ENCODE results near the gene PROK1.

PROK1 gene

DNA sequence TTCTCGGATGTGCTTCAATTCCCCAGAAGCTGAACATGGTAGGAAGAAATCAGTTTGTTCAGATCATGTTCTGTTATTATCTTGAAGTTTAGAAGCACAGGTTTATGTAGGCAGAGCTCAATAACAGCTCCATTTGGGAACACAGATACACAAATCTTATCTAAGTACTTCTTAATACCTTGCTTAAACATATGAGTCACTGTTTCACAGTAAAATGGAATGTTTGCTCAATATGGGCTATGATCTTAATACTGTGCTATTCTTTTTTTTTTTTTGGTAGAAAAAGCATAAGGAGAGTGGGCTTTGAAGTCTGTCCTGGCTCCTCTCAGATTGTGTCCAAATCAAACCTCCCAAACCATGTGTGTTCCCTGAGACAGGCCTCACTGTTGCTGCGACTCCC is 13.4 kb downstream of the PROK1 start:
- no peak for DNase-seq (ENCODE audit: low read depth in 2 of 3, low spot score in 1 of 3)

DNA sequence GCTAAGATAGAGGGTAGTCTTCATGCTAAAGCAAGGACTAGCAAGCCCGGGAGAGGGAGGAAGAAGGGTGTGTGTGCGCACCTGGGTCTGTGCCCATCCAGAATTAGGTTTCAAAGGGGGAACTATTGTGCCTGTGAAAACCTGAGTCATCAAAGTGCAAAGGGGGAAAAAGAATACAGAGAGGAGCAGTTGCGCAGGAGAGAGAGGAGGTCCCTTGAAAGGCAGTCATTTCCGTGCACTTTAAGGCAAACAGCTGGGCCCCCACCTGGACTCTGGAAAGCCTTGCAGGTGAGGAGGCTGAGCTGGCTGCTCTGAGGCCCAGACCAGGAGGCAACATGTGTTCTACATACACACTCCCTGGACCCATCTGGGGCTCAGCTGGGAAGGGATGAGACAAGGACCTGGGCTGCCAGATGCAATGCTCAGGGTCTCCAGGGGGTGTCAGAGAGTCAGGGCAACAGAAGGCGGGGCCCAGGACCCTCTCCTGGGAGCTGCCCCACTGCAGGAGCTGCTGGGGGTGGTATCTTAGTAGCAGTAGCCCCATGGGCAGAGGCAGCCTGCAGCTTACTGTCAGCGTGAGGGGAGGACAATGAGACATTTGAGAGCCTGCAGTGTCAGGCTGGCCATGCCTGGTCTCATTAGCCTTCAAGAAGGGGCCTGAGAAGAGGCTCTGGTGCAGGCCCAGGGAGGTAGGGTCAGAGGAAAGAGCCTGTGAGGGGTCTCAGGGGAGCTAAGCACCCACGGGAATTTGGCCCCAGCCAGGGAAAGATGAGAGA is 14.3 kb downstream of the PROK1 start:
- DNase-seq (ENCODE audit: low read depth in 2 of 3, low spot score in 1 of 3): no peak

DNA sequence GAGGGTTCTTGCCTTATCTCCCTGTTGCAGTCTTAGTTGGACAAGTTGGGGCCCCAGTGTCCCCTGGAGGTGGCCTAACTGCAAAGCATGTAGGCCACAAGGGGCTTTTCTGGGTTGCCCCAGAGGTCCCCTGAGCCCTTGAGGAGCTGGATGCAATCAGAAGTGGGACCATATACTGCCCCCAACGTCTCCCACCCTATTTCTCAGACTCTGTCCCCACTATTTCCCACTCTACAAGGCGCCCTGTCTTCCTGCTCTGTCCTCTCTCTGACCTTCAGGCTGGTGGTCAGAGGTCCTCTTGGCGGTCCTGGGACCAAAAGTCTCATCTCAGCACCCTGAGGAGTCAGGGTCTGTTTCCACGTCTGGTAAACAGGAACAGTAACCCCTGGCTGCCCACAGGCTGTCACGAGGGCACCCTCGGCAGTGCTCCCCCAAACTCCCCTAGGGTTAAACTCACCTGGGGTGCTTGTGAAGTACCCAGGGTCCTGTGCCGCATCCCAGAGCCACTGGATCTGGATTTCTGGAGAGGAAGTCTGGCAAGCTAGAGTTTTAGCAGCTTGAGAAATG is 14.9 kb downstream of the PROK1 start:
- no peak for DNase-seq (ENCODE audit: low read depth in 2 of 3, low spot score in 1 of 3)

GRCh38 chr1:110466646-110467280 is 15.8 kb downstream of the PROK1 start:
- DNase-seq (ENCODE audit: low read depth in 2 of 3, low spot score in 1 of 3): no peak

- DNase-seq (ENCODE audit: low read depth in 2 of 3, low spot score in 1 of 3): no peak
Observed at GRCh38 chr1:110471131-110471530, 20.2 kb downstream of the PROK1 start.

DNA sequence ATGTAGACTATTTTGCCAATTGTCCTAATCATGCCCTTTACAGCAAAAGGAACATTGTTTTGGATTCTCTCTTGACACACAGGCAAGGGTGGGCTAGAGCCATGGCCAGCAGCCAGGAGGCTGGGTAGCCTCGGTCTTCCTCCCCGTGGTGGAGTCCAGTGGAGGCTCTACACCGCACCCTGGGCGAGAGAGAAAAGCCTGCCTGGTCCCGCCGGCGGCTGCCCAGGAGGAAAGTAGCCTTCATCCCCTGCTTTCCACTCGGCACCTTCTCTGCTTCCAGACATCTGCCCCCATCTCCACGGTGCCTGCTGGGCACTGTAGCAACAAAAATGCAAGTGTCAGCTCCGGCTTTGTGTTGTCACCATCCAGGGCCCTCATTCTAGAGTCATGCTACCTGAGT is 21.6 kb downstream of the PROK1 start:
- no peak for DNase-seq (ENCODE audit: low read depth in 2 of 3, low spot score in 1 of 3)

DNA sequence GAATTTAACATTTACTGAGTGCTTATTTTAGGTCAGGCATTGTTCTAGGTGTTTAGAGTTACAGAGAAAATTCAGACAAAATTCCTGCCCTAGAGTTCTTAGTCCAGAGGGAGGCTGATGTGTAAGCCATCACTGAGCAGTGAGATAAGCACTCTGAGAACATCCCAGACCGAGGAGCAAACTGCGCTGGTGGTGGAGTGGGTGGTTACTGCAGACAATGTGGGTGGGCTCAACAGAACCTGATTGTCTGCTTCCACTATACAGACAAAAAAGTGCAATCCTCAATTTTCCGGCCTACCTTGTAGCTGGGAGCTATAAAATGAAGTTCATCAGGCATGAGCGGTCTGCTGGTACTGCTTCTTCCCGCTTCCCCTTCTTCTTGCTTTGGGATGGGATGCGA is 23.5 kb downstream of the PROK1 start:
- DNase-seq (ENCODE audit: low read depth in 2 of 3, low spot score in 1 of 3): no peak

DNA sequence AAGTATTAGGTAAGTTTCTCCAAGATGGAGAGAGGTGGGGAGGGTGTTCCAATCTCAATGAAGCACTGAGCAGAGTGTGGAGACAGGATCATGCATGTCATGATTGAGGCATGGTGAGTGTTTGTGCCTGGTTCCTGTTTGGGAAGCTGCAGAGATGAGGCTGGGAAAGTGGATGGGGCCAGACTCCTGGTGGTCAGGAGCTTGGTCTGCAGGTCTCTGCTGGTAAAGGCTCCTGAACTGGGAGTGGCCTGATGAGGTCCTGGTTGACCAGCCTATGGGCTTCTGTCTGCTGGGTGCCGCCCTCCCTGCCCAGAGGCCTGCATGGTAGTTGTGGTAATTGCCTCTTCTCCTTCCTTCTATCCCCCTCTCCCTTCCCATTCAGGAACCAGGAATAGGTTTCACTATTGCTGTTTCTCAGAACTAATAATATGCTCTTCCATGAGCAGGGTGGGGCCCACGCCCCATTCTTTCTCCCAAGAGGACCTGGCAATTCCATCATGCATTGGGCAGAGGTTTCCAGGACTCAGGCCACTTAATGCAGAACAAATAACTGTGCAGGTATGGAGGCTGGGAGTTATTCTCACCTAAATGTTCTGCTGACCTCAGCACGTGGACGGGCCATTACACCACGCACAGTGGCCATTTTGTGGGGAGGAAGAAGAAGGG is 24.5 kb downstream of the PROK1 start:
- DNase-seq (ENCODE audit: low read depth in 2 of 3, low spot score in 1 of 3): no peak

- no peak for DNase-seq (ENCODE audit: low read depth in 2 of 3, low spot score in 1 of 3)
Observed at GRCh38 chr1:110476028-110476765, 25.2 kb downstream of the PROK1 start.

GRCh38 chr1:110477041-110477440 is 26.1 kb downstream of the PROK1 start:
- no peak for DNase-seq (ENCODE audit: low read depth in 2 of 3, low spot score in 1 of 3)

DNA sequence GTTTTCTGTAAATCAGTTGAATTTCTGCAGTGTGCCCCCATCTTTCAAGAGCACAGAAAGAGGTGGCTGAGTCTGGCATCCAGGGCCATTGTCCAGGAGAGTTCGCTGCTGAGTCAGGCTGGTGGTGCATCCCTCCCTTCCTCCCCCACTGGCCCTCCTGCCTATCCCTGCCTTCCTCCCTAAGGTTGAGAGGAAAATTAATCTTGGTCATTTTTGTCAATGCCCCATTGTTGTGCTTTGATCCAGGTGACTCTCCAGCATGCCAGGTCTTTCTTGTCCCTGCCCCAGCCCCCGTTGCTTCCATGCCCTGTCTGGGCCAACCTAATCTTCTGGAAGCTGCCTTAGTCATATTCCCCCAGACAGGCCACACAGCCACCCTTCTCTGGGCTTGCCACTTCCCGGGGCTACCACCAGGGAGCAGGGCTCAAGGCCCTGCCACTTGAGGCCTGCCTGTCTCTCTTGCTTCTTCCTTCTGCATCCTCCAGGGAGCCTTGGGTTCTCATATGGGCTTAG is 26.6 kb downstream of the PROK1 start:
- DNase-seq (ENCODE audit: low read depth in 2 of 3, low spot score in 1 of 3): no peak

GRCh38 chr1:110477967-110478640 is 27.2 kb downstream of the PROK1 start:
- DNase-seq (ENCODE audit: low read depth in 2 of 3, low spot score in 1 of 3): no peak

DNA sequence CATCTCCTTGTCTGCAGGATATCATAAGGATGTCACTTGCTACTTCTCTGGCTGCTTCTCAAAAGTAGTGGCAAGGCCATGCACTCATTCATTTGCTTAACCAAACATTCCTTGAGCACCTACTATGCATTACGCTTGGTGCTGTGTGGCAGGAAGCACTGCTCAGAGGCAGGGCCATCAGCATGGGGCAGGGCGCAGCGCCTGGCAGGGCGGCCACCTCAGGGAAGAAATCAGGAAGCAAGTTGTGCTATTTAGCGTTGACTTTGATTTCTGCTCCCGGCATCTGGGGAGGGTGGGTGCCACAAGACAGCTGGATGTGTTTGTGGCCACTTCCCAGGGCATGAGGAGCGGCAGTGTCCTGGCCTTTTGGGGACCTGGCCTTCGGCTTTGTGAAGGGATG is 27.9 kb downstream of the PROK1 start:
- no peak for DNase-seq (ENCODE audit: low read depth in 2 of 3, low spot score in 1 of 3)

DNA sequence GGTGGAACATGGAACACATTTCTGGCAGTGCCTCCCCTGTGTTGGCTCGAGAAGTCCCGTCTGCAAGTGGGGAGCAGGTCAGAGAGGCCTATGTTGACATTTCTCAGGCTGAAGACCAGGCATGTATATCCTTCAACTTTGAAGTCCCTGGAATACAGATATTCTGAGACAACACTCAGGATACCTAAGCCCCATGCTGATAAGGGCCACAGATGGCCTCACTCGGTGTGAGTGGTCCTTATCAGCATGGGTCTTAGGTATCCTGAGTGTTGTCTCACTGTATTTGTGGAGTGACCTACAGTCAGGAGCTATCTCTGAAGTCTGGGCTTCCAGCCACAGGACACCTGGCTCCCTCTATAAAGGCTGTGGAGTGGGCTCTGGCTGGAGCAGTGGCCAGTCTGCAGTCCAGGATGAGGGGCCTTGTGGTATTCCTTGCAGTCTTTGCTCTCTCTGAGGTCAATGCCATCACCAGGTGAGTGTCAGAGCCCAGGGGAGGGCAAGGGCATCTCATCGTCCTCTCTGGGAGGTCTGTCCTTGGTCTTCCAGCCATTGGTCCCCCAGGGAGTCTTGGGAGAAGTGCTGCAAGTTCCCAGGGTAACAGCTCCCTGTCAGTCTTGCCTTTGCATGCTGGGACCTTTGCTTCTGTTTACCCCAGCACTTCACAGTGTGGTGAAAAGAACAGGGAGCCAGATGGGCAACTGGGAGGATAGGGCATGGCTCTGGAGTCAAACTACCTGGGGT is 29.6 kb downstream of the PROK1 start:
- no peak for DNase-seq (ENCODE audit: low read depth in 2 of 3, low spot score in 1 of 3)

DNA sequence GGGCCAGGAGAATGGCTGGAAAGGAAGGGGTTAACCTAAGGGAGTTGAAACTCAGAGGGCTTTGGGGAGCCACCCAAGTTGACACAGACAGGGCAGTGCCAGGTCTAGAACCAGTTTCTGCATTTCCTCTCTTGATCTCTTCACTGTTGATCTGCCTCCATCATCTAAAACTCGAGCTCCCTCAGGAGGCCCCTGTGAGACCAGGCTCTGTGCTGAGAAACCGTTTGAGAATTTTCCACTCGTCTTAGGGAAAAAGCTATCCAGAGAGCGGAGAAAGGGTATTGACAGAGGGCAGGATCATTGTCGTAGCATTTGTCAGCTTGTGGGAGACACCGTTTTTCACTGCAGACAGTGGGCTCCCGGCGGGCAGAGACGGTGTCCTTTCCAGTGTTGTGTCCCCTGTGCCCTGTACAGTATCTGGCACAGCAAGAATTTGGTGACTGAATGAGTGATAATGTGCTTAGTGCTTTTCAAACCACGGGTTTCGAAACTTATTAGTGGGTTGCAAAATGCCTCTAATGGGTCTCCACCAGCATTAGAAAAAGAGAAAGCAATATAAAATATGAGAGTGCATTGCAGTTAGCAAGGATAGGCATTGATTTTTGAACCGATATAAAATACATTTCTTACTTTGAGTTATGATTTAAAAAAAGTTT is 31.1 kb downstream of the PROK1 start:
- no peak for DNase-seq (ENCODE audit: low read depth in 2 of 3, low spot score in 1 of 3)

GRCh38 chr1:110482662-110483307 is 31.8 kb downstream of the PROK1 start:
- no peak for DNase-seq (ENCODE audit: low read depth in 2 of 3, low spot score in 1 of 3)

GRCh38 chr1:110483308-110483685 is 32.3 kb downstream of the PROK1 start:
- DNase-seq (ENCODE audit: low read depth in 2 of 3, low spot score in 1 of 3): no peak

DNA sequence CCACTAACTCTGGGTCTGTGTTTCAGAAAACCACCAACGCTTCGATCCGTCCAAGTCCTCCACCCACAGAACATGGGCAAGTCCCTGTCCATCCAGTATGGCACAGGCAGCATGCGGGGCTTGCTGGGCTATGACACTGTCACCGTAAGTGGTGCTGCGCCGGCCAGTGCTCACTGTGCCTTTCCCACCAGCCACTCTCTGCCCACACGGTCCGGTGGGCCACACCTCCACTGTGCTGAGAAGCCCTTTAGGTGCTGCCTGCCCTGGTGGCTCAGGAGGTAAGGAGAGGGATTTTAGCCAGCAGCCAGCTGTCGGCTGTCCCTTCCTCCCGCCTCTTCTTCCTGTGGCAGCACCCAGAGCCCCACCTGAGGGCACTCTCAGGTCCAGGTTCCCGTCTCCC is 33.9 kb downstream of the PROK1 start:
- DNase-seq (ENCODE audit: low read depth in 2 of 3, low spot score in 1 of 3): no peak

DNA sequence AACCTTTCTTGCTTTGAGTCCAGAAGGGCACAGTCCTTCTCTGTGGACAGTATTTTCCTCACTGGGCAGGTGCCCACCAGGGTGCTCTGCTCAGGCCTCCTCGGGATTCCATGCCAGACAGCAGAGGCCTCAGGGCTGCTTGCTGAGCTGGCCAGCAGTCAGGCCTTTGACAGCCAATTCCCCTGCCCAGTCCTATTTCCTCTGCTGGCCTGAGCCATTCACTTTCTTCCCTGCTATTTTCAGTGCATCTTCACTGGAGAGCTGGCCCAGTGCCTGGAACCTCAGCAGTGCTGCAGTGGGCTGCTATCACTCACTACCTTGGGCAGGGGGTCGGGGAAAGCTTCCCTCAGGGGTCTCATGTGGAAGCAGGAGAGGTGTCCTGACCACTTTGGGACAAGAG is 34.8 kb downstream of the PROK1 start:
- no peak for DNase-seq (ENCODE audit: low read depth in 2 of 3, low spot score in 1 of 3)
